Hippocampal formation (tissue), 2 donors: ENCODE data around the gene KDM4D.
"Not testable (repeated sequence)": the region's sequence is repeated elsewhere in the genome, so short reads cannot be mapped to it uniquely, and the experiment has no call there.

Experiments
- DNase-seq, 2 donors: peaks; one replicate each; lab custom pipeline; 2025; lab: John Stamatoyannopoulos, UW

Gene KDM4D

DNA sequence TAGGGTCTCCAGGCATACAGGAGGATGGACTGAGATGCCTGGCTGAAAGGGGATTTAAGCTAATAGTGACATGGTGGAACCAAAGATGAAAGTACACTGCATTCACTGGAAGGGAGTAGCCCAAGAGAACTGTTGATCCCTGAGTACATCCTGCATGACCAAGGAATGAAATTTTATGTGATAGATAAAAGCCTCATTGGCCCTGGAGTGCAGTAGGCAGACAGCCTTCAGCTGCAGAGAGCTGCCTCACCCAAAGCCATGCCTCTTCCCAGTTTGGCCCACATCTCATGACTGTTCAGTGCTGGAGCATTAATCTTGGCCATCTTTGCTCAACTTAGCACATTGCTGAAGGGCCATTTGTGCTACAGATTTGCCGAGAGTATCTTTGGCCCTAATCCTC, 59.5 kb downstream of the KDM4D start:
- no peak for DNase-seq

DNA sequence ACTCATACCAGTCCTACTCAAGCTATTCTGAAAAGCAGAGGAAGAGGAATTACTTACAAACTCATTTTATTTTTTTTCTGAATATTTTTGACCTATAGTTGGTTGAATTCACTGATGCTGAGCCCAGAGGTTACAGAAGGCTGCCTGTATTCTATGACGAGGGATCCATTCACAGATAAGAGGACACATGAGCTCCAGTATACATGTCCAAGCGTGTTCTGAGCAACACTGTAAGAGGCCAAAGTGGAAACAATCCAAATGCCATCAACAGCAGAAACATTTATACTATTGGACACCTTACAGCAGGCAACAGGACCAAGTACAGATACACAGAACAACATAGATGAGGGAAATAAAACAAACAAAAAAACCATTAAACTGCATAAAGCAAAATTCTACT, 61.8 kb downstream of the KDM4D start:
- DNase-seq = no peak

DNA sequence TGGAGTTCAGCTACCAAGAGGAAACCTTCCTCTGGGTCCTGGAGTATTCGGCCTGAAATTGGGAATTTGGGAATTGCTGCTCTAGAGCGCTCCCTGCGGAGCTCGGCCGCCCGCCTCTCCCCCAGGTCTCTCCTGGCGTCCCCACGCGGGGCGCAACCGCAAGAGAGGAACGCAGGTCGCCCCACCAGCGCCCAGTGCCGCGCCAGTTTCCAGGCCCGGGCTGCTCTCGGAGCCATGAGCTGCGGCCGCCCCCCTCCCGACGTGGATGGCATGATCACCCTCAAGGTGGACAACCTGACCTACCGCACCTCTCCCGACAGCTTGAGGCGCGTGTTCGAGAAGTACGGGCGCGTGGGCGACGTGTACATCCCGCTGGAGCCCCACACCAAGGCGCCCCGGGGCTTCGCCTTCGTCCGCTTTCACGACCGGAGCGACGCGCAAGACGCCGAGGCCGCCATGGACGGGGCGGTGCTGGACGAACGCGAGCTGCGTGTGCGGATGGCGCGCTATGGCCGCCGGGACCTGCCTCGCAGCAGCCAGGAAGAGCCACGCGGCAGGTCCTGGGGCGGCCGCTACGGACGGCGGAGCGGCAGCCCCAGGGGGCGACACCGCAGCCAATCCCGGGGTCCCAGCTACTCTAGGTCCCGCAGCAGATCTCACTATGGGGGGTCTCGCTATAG, 64.0 kb downstream of the KDM4D start:
- not testable (repeated sequence) for DNase-seq

DNA sequence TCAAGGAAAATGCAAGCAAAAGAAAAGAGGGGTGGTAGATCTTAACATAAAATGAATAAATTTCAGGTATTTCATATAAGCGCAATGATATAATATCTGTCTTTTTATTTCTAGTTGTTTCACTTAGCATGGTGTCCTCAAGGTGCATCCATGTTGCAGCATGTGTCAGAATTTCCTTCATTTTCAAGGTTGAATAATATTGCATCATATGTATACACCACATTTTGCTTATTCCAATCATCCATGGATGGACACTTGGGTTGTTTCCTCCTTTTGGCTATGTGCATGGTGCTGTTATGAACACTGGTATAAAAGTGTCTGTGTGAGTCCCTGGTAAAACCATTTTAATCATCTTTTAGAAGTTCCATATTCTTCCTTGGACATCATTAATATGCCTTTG, 68.7 kb downstream of the KDM4D start:
- no peak for DNase-seq

DNA sequence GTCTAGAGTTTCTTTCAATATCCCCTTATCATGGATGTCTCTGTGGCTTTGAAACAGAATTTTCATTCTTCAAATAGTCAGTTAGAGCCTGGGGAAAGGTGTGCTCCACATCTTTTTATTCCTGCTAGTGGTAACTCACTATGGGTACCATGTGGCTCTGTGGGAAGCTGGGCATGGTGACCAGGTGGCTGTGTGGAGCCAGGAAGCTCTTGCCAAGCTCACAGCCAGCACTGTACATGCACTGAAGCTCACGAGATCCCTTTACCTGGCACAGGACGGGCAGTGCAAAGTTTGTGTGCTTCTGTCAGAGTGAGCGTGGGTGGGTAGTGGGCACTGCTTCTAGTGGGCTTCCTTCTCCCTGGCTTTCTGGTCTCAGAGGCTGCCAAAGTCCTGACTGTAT, 69.4 kb downstream of the KDM4D start:
- DNase-seq = no peak

DNA sequence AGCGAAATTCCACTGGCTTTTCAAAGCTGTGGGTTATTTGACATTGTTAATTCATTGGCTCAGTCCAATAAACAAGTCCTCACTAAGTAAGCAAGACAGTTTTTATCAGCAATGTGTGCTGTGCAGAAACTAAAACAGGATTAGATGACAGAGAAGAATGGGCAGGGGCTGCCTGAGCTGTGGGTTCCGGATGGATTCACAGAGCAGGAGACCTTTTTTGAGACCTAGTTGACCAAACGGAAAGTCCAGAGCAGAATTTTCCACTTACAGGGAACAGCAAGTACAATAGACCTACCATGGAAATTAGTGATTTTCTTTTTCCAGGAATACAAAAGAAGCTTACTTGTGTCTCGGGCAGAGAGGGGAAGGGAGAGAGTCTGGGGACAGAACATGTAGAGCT, 70.5 kb downstream of the KDM4D start:
- no peak for DNase-seq

DNA sequence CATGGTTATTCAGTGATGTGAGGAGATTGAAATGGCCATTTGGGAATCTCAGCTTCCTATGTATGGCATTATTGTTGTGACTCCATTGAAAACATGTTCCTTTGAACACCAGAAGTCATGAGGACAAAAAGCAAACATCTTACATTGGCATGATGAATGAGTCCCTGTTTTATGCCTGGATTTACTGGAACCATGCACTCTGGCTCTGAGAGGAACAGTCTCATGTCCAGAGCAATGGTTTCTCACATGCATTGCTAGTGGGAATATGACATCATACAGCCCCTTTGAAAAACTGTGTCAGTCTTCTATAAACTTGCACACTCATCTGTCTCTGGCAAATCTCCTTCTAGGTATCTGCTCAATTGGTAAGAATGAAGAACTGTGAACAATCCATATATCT, 72.3 kb downstream of the KDM4D start:
- no peak for DNase-seq
